Cardiac muscle cell (in vitro differentiated cells and primary cell): ENCODE data around the gene IFNGR1. TPM values are rescaled to one million over a fixed set of nuclear protein-coding genes. Genes with fewer than 3 reads are reported as not detected.

Experiments used
- DNase-seq, 2 donors: peaks; one replicate each; pipeline versions ENCODE4 v3.0.0 to v3.0.0-alpha.2; 2010 to 2017; ENCODE audit warnings: low read depth in 1 of 2, low spot score in 1 of 2
- H3K27ac ChIP-seq: fragments of 200-600 bp; sonication (generic); 2 replicates; pipeline ENCODE4 v1.5.1; 2016
- H3K27me3 ChIP-seq: fragments of 200-600 bp; sonication (generic); 2 replicates; pipeline ENCODE4 v1.6.0; 2016; ENCODE audit warnings: control low read depth
- H3K36me3 ChIP-seq: fragments of 200-600 bp; sonication (generic); 2 replicates; pipeline ENCODE4 v1.5.1; 2016; ENCODE audit warnings: control low read depth
- H3K4me1 ChIP-seq: fragments of 200-600 bp; sonication (generic); 2 replicates; pipeline ENCODE4 v1.8.1; 2017; ENCODE audit warnings: low read depth, mild to moderate bottlenecking, mixed run types
- H3K4me3 ChIP-seq: fragments of 200-600 bp; sonication (generic); 2 replicates; pipeline ENCODE4 v1.5.1; 2016; ENCODE audit warnings: mild to moderate bottlenecking
- H3K9me3 ChIP-seq: fragments of 200-600 bp; sonication (generic); 2 replicates; pipeline ENCODE4 v1.5.1; 2017; ENCODE audit warnings: low read depth, mild to moderate bottlenecking, control low read depth
- polyA plus RNA-seq: library from polyadenylated mRNA; unstranded; fragments of >200 nt; fragmentation: Nextera tagmentation; extraction: Ambion mirVana; gene quantifications from 2 replicates; pipeline ENCODE4 v1.2.1, GENCODE V29; 2016
- total RNA-seq: library from RNA; depleted of rRNA; stranded (reverse); fragments of >200 nt; gene quantifications from 2 replicates; pipeline ENCODE4 v1.2.3, GENCODE V29; 2016
- TF ChIP-seq, protein P1 (sequence below): IDR thresholded peaks from 2 replicates; pipeline ENCODE4 v1.5.1; 2012; ENCODE audit warnings: low read depth, mild to moderate bottlenecking, low read length

IFNGR1 gene
- total and polyA plus RNA-seq, 2 experiments from 2014 or later = 23.2 to 36.9 TPM

- no peak overlapping the region for H3K4me3 ChIP-seq
- H3K27ac ChIP-seq = no peak overlapping the region
- H3K4me1 ChIP-seq = no peaks in the 10 kb centered on the region
- no peak for DNase-seq
- TF ChIP-seq, protein P1, sequence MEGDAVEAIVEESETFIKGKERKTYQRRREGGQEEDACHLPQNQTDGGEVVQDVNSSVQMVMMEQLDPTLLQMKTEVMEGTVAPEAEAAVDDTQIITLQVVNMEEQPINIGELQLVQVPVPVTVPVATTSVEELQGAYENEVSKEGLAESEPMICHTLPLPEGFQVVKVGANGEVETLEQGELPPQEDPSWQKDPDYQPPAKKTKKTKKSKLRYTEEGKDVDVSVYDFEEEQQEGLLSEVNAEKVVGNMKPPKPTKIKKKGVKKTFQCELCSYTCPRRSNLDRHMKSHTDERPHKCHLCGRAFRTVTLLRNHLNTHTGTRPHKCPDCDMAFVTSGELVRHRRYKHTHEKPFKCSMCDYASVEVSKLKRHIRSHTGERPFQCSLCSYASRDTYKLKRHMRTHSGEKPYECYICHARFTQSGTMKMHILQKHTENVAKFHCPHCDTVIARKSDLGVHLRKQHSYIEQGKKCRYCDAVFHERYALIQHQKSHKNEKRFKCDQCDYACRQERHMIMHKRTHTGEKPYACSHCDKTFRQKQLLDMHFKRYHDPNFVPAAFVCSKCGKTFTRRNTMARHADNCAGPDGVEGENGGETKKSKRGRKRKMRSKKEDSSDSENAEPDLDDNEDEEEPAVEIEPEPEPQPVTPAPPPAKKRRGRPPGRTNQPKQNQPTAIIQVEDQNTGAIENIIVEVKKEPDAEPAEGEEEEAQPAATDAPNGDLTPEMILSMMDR = no peak
- H3K36me3 ChIP-seq = peaks cover 60% of the 10 kb centered on the region
- no peaks in the 10 kb centered on the region for H3K9me3 ChIP-seq
- H3K27me3 ChIP-seq = no peaks in the 10 kb centered on the region
Observed at GRCh38 chr6:137201006-137201405, 18.2 kb downstream of the IFNGR1 start.

- H3K4me1 ChIP-seq = no peaks in the 10 kb centered on the region
- H3K9me3 ChIP-seq = no peaks in the 10 kb centered on the region
- no peaks in the 10 kb centered on the region for H3K27me3 ChIP-seq
- H3K36me3 ChIP-seq = peaks cover 56% of the 10 kb centered on the region
- H3K27ac ChIP-seq = no peak overlapping the region
- TF ChIP-seq, protein P1 = no peak
- DNase-seq = no peak
- H3K4me3 ChIP-seq = no peak overlapping the region
Observed at GRCh38 chr6:137200288-137200687, 18.9 kb downstream of the IFNGR1 start.

GRCh38 chr6:137197684-137198645, 21.2 kb downstream of the IFNGR1 start:
- Histone ChIP-seq H3K27ac (no peak overlapping the region), H3K4me3 (no peak overlapping the region), H3K27me3 (no peaks in the 10 kb centered on the region), H3K4me1 (no peaks in the 10 kb centered on the region), H3K9me3 (no peaks in the 10 kb centered on the region), H3K36me3 (peaks cover 39% of the 10 kb centered on the region)
- TF ChIP-seq, protein P1 = no peak
- no peak for DNase-seq

GRCh38 chr6:137193256-137194070, 25.7 kb downstream of the IFNGR1 start:
- no peak overlapping the region for H3K4me3 ChIP-seq
- TF ChIP-seq, protein P1 = no peak
- H3K4me1 ChIP-seq = no peaks in the 10 kb centered on the region
- no peak for DNase-seq
- peaks cover 15% of the 10 kb centered on the region for H3K36me3 ChIP-seq
- H3K27ac ChIP-seq = no peak overlapping the region
- no peaks in the 10 kb centered on the region for H3K9me3 ChIP-seq
- H3K27me3 ChIP-seq = no peaks in the 10 kb centered on the region

- TF ChIP-seq, protein P1 = no peak
- H3K4me1 ChIP-seq = no peaks in the 10 kb centered on the region
- H3K27me3 ChIP-seq = no peaks in the 10 kb centered on the region
- no peak for DNase-seq
- H3K4me3 ChIP-seq = no peak overlapping the region
- H3K9me3 ChIP-seq = peaks cover 3% of the 10 kb centered on the region
- peaks cover 9% of the 10 kb centered on the region for H3K36me3 ChIP-seq
- H3K27ac ChIP-seq = no peak overlapping the region
Observed at GRCh38 chr6:137192821-137193220, 26.4 kb downstream of the IFNGR1 start.
